ENCODE results near the gene TBK1. TPM values are rescaled to one million over a fixed set of nuclear protein-coding genes. Genes with fewer than 3 reads are reported as not detected.
"Not testable (repeated sequence)": the region's sequence is repeated elsewhere in the genome, so short reads cannot be mapped to it uniquely, and the experiment has no call there.

The TBK1 gene
- total RNA-seq, 3 donors from 2014 or later = 27.7 to 43.9 (median 40.6) TPM

GRCh38 chr12:64538121-64538520, 86.2 kb downstream of the TBK1 start:
- intact Hi-C loops (cut with DNase I; ENCODE audit: low total_unique reads) = no loop called here
- no peak overlapping the region for H3K27ac ChIP-seq
- no peaks in the 10 kb centered on the region for H3K9me3 ChIP-seq
- no peak for TF ChIP-seq POLR2A (IDR thresholded peaks at IDR 0.05)
- no peak for TF ChIP-seq CTCF (IDR thresholded peaks at IDR 0.05)
- no peak for TF ChIP-seq POLR2AphosphoS5 (IDR thresholded peaks at IDR 0.05)
- H3K4me1 ChIP-seq = no peaks in the 10 kb centered on the region
- H3K27me3 ChIP-seq = no peaks in the 10 kb centered on the region
- no peak for DNase-seq (ENCODE audit: low spot score in 2 of 2)
- no peak overlapping the region for H3K4me3 ChIP-seq
- H3K36me3 ChIP-seq = no peaks in the 10 kb centered on the region

- H3K4me1 ChIP-seq; DNase-seq (ENCODE audit: low spot score in 2 of 2); H3K36me3 ChIP-seq; H3K9me3 ChIP-seq; H3K27me3 ChIP-seq; H3K27ac ChIP-seq; intact Hi-C loops (cut with DNase I; ENCODE audit: low total_unique reads): not testable (repeated sequence)
- peak overlapping the region in 1 of 3 donors; percentile 48 for H3K4me3 ChIP-seq
Measured at GRCh38 chr12:64542409-64543047, 90.6 kb downstream of the TBK1 start.

- H3K4me1 ChIP-seq = no peaks in the 10 kb centered on the region
- H3K9me3 ChIP-seq = no peaks in the 10 kb centered on the region
- TF ChIP-seq POLR2AphosphoS5 (IDR thresholded peaks at IDR 0.05) (no peak), POLR2A (IDR thresholded peaks at IDR 0.05) (no peak), CTCF (IDR thresholded peaks at IDR 0.05) (no peak)
- no peak overlapping the region for H3K27ac ChIP-seq
- H3K27me3 ChIP-seq = no peaks in the 10 kb centered on the region
- intact Hi-C loops (cut with DNase I; ENCODE audit: low total_unique reads) = no loop called here
- H3K4me3 ChIP-seq = no peak overlapping the region
- H3K36me3 ChIP-seq = no peaks in the 10 kb centered on the region
- DNase-seq (ENCODE audit: low spot score in 2 of 2) = no peak
Measured at GRCh38 chr12:64544371-64545080, 92.6 kb downstream of the TBK1 start.

- TF ChIP-seq CTCF (IDR thresholded peaks at IDR 0.05) = no peak
- TF ChIP-seq POLR2AphosphoS5 (IDR thresholded peaks at IDR 0.05) = no peak
- TF ChIP-seq POLR2A (IDR thresholded peaks at IDR 0.05) = no peak
- Histone ChIP-seq H3K27ac (no peak overlapping the region), H3K27me3 (no peaks in the 10 kb centered on the region), H3K9me3 (no peaks in the 10 kb centered on the region), H3K4me1 (no peaks in the 10 kb centered on the region), H3K36me3 (no peaks in the 10 kb centered on the region), H3K4me3 (no peak overlapping the region)
- intact Hi-C loops (cut with DNase I; ENCODE audit: low total_unique reads) = no loop called here
- no peak for DNase-seq (ENCODE audit: low spot score in 2 of 2)
Measured at GRCh38 chr12:64545081-64545382, 93.1 kb downstream of the TBK1 start.

GRCh38 chr12:64549108-64549507, 97.2 kb downstream of the TBK1 start:
- Histone ChIP-seq H3K4me3 (no peak overlapping the region), H3K27me3 (no peaks in the 10 kb centered on the region), H3K4me1 (no peaks in the 10 kb centered on the region), H3K9me3 (no peaks in the 10 kb centered on the region), H3K27ac (no peak overlapping the region), H3K36me3 (no peaks in the 10 kb centered on the region)
- no peak for TF ChIP-seq POLR2A (IDR thresholded peaks at IDR 0.05)
- no peak for TF ChIP-seq POLR2AphosphoS5 (IDR thresholded peaks at IDR 0.05)
- TF ChIP-seq CTCF (IDR thresholded peaks at IDR 0.05) = no peak
- intact Hi-C loops (cut with DNase I; ENCODE audit: low total_unique reads) = no loop called here
- no peak for DNase-seq (ENCODE audit: low spot score in 2 of 2)

Measured in breast epithelium (tissue), 4 donors.